Parathyroid adenoma (tissue), 2 donors: ENCODE results near the gene CADPS.

Experiments used
- H2AFZ ChIP-seq: fragments of 300-600 bp; sonication (generic); one replicate; pipeline ENCODE4 v1.7.0; 2017; ENCODE audit warnings: antibody characterized with exemption, mild to moderate bottlenecking
- H3K27ac ChIP-seq: fragments of 300-600 bp; sonication (generic); one replicate; pipeline ENCODE4 v1.7.0; 2017
- H3K27me3 ChIP-seq: fragments of 300-600 bp; sonication (generic); one replicate; pipeline ENCODE4 v1.7.0; 2017; ENCODE audit warnings: low read length; ENCODE audit not compliant: control insufficient read depth, insufficient read depth
- H3K36me3 ChIP-seq: fragments of 300-600 bp; sonication (generic); one replicate; pipeline ENCODE4 v1.7.0; 2017; ENCODE audit warnings: low read length; ENCODE audit not compliant: control insufficient read depth, insufficient read depth
- H3K4me1 ChIP-seq: fragments of 300-600 bp; sonication (generic); one replicate; pipeline ENCODE4 v1.7.0; 2017; ENCODE audit warnings: control low read depth
- H3K4me2 ChIP-seq: fragments of 300-600 bp; sonication (generic); one replicate; pipeline ENCODE4 v1.7.0; 2017; ENCODE audit warnings: low read length
- H3K4me3 ChIP-seq: fragments of 300-600 bp; sonication (generic); one replicate; pipeline ENCODE4 v1.7.0; 2017; ENCODE audit warnings: low read depth, low read length
- H3K79me2 ChIP-seq: fragments of 300-600 bp; sonication (generic); one replicate; pipeline ENCODE4 v1.7.0; 2017; ENCODE audit warnings: control low read depth
- H3K9ac ChIP-seq: fragments of 300-600 bp; sonication (generic); one replicate; pipeline ENCODE4 v1.7.0; 2017; ENCODE audit warnings: mild to moderate bottlenecking
- H3K9me3 ChIP-seq: fragments of 300-600 bp; sonication (generic); one replicate; pipeline ENCODE4 v1.7.0; 2017; ENCODE audit warnings: low read length; ENCODE audit not compliant: control insufficient read depth
- CTCF ChIP-seq: fragments of 300-600 bp; sonication (generic); IDR thresholded peaks from one replicate; pipeline ENCODE4 v1.7.0; 2017; ENCODE audit warnings: antibody characterized with exemption, mild to moderate bottlenecking
- donor health status: primary hyperparathyroidism.

CADPS gene

GRCh38 chr3:62374341-62375218 is 500.6 kb downstream of the CADPS start:
- H3K27me3 ChIP-seq, result peaks cover 20% of the 10 kb centered on the region
- no peak for TF ChIP-seq CTCF

DNA sequence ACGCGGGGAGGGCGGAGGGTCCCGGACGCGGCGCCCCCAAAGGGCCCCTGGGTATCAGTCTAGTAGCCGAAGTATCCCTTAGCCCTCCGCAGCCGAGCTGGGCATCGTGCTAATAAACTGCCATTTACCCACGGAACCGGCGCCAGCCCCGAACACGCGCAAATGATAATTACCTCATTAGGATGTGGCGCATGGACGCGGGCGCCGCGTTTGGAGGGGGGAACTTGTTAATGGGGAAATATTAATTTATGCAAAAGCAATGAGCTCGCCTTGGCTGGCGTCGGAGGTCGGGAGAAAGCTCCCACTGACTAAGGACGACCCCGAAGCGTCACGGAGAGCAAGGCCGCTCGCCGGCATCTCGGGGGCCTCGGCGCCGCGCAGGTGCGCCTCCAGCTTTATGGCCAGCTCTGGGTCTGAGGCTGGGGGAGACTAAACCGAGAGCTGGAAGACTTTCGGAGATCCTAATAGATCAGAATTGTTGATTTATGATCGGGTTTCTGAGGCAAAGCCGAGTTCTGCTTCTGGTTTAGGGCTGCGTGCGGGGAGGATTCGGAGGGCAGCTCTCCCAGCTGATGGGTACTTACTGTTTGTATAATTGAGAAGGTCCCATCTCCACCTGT is 501.4 kb downstream of the CADPS start:
- H3K27ac ChIP-seq, result no peak overlapping the region
- H3K27me3 ChIP-seq, result peaks cover 27% of the 10 kb centered on the region
- no peaks in the 10 kb centered on the region for H3K36me3 ChIP-seq
- H2AFZ ChIP-seq, result no peak overlapping the region
- no peak for TF ChIP-seq CTCF
- H3K9ac ChIP-seq, result no peak overlapping the region
- H3K9me3 ChIP-seq, result no peaks in the 10 kb centered on the region
- H3K4me2 ChIP-seq, result peak overlapping the region; percentile 68
- H3K4me1 ChIP-seq, result no peaks in the 10 kb centered on the region
- H3K79me2 ChIP-seq, result no peaks in the 10 kb centered on the region
- H3K4me3 ChIP-seq, result peak overlapping the region; percentile 20

More at GRCh38 chr3:62374341-62375218, 500.6 kb downstream of the CADPS start:
- peak overlapping the region; percentile 68 for H3K4me2 ChIP-seq
- H3K4me1 ChIP-seq, result no peaks in the 10 kb centered on the region
- H2AFZ ChIP-seq, result no peak overlapping the region
- H3K79me2 ChIP-seq, result no peaks in the 10 kb centered on the region
- H3K9ac ChIP-seq, result no peak overlapping the region
- H3K4me3 ChIP-seq, result peak overlapping the region; percentile 20
- no peaks in the 10 kb centered on the region for H3K36me3 ChIP-seq
- no peaks in the 10 kb centered on the region for H3K9me3 ChIP-seq
- no peak overlapping the region for H3K27ac ChIP-seq

DNA sequence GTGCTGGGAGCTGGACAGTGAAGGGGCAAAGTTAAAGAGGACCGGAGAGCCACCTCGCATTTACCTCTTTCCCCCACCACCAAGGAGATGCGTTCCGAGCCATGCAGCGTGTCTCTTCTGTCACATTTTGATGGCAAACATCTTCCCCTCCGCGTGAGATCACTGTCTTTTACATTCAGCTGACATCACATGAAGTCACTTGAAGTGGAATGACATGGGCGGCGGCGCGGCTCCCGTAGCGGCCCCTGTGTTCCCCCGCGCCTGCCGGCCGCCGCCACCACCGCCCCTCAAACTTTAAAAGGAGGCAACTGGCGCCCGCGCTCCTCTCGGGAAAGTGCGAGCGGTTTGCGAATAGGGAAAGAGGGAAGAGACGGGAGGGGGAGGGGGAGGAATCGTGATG is 502.0 kb downstream of the CADPS start, which contains the start of gene FEZF2:
Gene FEZF2 (minus strand): TSS at position 336 of the 400 bp plus-strand sequence. CDS start 682 bp downstream, outside the sequence.
- TF ChIP-seq CTCF, result no peak
- no peaks in the 10 kb centered on the region for H3K36me3 ChIP-seq
- no peak within 1 kb of the TSS for H3K27ac ChIP-seq
- H2AFZ ChIP-seq, result no peak within 1 kb of the TSS
- peak within 1 kb of the TSS; percentile 68 for H3K4me2 ChIP-seq
- no peak within 1 kb of the TSS for H3K9ac ChIP-seq
- H3K4me3 ChIP-seq, result peak within 1 kb of the TSS; percentile 20
- H3K79me2 ChIP-seq, result no peaks in the 10 kb centered on the region
- no peaks in the 10 kb centered on the region for H3K9me3 ChIP-seq
- H3K27me3 ChIP-seq, result peaks cover 33% of the 10 kb centered on the region
- H3K4me1 ChIP-seq, result no peaks in the 10 kb centered on the region

DNA sequence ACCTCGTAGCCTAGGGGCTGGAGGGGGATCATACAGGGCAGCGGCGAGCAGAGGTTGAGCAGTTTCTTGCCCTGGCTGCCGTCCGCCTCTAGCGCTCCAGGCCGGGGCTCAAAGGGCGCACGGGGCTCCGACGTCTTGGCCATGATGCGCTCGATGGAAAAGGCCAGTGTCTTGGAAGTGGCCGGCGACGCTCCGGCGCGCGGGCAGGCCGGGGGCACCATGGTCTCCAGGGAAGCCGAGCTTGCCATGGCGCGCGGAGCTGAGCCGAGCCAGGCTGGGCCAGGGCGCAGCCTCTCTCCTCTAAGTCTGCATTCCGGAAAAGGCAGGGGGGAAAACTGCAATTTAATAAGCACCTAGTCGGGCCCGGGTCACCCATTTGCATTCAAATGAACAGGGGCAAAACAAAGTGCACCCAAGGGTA is 502.6 kb downstream of the CADPS start:
- no peak overlapping the region for H3K4me2 ChIP-seq
- H3K27ac ChIP-seq, result no peak overlapping the region
- H3K79me2 ChIP-seq, result no peaks in the 10 kb centered on the region
- H3K27me3 ChIP-seq, result peaks cover 36% of the 10 kb centered on the region
- no peaks in the 10 kb centered on the region for H3K36me3 ChIP-seq
- H3K9me3 ChIP-seq, result no peaks in the 10 kb centered on the region
- no peak overlapping the region for H2AFZ ChIP-seq
- no peaks in the 10 kb centered on the region for H3K4me1 ChIP-seq
- H3K9ac ChIP-seq, result no peak overlapping the region
- no peak overlapping the region for H3K4me3 ChIP-seq
- no peak for TF ChIP-seq CTCF
